Activated CD4-positive, CD25-positive, alpha-beta regulatory T cell treated with anti-CD3 and anti-CD28 coated beads, Interleukin-2, amount 50 U/mL, for 24 hours (primary cell): ENCODE data around the gene TRIML1.

Experiments
- ATAC-seq, 2 donors: fragments of 150-1000 bp; cut with Tn5 transposase; one replicate each; pipeline ENCODE4 v1.10.0; 2021; ENCODE audit warnings: mild to moderate bottlenecking in 1 of 2, moderate library complexity in 1 of 2

The TRIML1 gene, protein sequence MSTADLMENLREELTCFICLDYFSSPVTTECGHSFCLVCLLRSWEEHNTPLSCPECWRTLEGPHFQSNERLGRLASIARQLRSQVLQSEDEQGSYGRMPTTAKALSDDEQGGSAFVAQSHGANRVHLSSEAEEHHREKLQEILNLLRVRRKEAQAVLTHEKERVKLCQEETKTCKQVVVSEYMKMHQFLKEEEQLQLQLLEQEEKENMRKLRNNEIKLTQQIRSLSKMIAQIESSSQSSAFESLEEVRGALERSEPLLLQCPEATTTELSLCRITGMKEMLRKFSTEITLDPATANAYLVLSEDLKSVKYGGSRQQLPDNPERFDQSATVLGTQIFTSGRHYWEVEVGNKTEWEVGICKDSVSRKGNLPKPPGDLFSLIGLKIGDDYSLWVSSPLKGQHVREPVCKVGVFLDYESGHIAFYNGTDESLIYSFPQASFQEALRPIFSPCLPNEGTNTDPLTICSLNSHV

DNA sequence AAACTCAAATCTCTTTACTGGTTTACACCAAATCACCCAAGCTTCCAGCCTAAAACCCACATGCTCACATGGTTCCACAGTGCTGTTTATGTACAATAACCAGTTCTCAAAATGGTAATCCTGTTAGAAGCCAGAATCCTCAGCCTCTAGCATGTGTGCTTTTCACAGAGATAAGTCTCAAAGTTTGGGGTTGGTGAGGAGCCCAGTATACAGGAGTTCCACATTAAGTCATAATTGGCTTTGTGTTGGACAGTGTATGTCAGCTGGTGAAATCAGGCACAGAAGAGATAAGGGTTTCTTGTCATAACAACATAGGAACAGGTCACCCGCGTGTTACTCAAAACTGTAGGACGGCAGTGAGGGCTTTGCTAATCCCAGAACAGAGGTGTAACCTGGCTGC is at the start of gene TRIML1:
TRIML1 (plus strand) TSS at position 301 of the 400 bp plus-strand sequence. CDS start 118 bp downstream, outside the sequence.
- no peak for ATAC-seq

DNA sequence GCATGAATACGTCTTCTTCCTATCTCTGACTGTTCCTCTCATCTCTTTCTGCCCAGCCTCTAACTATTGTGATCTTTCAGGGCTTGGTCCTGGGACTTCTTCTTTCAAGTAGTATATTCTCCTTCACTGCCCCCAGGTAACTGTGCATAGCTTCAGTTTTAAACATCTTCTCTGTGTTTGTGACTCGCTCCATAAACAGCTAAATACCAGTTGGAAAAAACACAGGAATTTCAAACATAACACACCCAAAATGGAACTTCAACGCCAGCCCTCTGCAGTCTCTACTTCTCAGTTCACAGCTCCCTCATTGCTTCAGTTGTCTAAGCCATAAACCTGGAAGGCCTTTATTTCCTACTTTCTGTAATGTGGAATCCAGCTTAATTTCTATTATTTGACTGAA is 46.4 kb upstream of the TRIML1 start:
- ATAC-seq = no peak

DNA sequence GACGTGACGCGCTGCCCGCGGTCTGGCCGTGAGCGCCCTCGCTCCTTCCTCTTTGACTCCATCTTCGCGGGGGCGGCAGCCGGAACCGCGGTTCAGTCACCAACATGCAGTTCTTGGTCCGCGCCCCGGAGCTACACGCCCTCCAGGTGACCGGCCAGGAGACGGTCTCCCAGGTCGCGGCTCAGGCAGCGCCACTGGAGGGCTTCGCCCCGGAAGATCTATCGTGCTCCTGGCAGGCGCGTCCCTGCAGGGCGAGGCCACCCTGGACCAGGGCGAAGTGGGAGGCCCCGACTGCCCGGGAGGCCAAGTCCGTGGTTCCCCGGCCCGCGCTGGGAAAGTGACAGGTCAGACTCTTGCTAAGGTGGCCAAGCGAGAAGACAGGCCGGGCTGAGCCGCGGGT is 32.8 kb upstream of the TRIML1 start:
- no peak for ATAC-seq

DNA sequence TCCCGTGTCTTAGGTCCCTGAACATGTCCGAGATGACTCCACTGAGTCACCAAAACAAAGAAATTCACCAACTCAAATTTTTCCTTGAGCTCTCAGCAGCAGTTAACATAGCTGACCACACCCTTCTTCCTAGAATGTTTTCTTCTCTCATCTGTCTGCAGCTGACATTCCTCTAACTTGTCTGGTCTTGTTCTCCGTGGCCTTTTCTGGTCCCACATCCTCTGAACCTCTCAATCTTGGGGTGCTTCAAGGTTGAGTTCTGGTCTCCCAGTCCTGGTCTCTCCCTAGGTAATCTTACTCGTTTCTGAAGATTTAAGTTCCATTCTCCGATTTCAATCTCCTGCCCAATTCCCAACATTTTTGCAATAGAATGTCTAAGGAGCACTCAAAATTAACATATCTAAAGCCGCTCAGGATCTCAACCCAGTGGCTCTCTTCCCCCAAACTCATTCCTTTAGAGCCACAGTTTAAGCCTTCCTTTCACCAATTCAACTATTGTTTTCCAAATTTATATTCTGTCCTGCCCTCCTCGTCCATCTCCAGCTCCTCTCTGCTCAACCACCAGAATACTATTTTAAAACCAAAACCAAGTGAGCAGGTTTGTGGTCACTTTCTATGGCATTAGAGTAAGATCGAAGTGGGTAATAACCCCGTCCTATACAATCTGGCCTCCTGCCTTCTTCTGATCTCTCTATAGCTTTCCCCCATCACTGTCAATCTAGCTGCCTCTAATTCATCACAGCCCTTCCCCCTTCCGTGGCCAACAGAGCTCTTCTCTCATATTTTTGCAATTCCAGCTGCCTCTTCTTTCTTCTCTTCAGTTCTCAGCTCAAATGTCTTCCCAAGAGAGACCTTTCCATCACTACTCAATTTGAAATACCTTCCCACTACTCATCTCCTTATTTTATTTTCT is 31.1 kb upstream of the TRIML1 start:
- no peak for ATAC-seq

DNA sequence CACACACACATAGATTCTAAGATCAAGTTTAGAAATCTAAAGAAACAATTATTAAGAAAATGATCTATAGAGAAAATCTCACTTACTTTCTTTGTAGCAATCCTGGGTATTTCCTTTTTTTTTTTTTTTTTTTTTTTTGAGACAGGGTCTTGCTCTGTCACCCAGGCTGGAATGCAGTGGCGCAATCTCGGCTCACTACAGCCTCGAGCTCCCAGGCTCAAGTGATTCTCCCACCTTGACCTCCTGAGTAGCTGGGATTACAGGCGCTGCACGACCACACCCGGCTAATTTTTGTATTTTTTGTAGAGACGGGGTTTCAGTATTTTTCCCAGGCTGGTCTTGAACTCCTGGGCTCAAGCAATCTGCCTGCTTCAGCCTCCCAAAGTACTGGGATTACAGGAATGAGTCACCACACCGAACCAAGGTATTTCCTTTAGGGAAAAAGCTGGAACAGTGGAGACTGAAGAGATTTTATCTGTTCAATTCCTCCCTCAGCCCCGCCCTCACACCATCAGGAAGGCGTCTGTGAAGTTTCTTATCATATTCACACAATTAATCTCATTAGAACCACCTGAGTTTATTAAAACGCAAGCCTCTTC is 30.0 kb upstream of the TRIML1 start, which contains the start of gene TRIML2:
TRIML2 (minus strand) TSS at position 447 of the 599 bp plus-strand sequence. CDS start 4,235 bp downstream, outside the sequence.
- no peak for ATAC-seq

DNA sequence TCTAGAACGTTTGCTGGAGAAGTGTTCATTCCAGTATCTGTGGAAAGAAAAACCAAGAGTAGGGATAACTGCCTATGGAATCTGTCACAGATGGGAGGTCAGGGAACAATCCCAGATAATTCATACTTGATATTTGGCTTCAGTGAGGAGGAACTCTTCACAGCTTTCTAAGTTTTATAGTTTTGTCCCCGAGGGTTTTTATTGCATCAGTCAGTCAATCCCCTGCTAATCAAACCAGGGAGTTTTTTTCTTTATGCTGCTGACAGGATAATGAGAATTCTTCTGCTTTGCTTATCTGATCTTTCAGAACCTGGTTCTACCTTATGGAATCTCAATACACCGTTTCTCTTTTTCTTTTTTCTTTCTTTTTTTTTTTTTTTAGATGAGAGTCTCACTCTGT is 29.2 kb upstream of the TRIML1 start:
- ATAC-seq = no peak

DNA sequence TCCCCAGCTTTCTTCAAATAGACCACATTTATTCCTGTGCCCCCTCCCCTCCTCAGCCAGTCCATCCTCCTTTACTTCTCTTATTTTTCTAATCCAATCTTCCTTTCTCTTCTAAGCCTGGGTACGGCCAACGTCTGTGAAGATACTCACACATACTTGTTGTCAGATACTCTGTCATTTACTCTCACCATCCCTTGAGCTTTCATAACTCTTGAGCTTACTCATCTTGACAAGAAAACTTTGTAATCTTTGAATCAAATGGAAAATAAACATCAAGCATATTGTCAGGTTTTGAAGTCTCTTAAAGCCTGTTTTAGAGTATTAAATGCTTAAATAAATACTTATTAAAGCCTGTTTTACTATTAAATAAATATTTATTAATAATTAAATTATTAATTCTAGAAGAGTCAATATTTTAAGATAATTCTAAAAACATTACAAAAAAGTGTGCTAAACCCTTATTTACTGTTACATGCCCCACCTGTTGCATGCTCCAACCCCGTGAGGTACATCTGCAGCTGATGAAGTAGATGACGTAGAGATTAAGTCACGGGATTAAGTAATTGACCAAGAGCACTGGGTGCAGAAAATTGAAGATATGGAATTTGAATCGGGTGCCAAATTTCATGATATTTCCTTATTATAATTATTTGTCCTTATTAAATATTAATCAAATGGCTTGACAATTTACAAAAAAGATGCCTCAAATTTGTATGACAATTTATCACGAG is 28.3 kb upstream of the TRIML1 start:
- ATAC-seq = no peak

DNA sequence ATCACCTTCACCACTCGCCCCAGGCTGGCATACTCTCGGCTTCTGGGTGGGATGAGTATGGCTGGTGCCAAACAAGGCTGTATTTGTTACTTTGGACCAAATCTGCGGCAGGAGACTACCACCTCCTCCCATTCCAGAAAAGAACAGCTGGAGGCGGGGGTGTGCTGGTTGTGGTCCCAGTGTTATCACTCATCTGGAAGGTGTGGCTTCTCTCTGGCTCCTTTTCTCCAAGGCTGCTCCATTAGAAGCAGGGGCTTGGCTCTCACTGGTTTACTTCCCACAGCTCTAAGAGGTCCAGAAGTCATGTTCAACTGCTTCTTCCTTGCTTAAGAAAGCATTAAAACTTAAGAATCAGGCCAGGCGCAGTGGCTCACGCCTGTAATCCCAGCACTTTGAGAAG is 27.3 kb upstream of the TRIML1 start:
- no peak for ATAC-seq

DNA sequence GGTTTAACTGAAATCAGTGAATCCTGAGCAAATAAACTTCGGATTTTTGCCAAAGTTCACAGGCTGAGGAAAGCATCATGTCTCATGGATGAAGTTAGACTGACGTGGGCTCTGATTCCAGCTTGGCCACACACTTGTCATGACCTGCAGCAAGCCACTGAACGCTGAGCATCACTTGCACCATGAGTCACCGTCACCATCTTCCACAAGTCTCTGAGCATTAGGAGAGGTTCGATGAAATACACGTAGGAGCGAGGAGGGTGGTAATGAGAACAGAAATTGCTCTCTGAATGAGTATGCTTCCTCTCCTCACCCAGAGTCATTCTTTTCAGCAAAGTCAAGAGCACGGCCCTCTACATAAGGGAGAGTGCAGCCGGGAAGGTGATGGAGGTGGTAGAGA is 26.1 kb upstream of the TRIML1 start:
- ATAC-seq = no peak

DNA sequence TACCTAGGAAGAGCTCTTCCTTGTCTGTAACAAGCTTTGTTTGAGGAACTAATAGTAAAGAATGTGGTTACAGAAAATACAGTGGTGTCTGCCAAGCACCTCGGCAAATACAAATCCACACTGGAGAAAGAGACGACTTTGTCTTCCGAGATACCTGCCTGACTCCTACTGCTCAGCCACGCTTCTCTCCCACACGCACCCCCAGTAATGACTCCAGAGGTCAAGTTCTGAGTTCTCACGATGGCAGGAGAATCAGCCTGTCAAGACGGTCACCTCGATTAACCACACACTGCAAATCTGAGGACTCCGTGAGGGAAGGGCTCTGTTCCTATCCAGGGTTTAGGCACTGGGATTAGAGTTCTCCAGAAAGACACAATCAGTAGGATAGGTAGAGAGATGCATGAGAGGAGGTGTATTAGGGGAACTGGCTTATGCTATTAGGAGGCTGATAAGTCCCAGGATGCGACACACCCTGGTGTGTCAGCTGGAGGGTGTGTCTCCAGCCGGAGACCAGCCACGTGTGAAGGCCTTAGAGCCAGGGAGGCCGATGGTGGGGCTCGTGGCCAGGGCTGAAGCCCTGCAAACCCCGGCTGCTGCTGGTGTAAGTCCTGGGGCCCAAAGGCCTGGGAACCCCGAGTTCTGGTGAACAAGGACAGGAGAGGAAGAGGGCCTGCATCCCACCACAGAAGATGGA is 21.5 kb upstream of the TRIML1 start:
- ATAC-seq = no peak

DNA sequence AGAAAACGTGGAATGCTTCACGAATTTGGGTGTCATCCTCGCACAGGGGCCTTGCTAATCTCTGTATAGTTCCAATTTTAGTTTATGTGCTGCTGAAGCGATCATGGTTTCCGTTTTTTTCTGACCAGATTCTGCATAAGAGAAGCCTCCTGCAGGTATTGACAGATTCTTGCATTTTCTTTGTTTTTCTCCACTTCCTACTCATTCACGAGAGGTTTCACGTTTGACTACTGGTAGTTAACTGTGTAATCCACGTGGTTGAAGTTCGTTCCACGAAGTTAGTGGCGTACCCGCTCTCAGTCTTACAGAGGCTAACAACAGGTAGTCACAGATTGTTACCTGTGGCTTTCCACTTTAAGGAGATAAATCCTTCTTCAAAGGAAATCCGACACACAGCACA is 17.7 kb upstream of the TRIML1 start:
- ATAC-seq = no peak

DNA sequence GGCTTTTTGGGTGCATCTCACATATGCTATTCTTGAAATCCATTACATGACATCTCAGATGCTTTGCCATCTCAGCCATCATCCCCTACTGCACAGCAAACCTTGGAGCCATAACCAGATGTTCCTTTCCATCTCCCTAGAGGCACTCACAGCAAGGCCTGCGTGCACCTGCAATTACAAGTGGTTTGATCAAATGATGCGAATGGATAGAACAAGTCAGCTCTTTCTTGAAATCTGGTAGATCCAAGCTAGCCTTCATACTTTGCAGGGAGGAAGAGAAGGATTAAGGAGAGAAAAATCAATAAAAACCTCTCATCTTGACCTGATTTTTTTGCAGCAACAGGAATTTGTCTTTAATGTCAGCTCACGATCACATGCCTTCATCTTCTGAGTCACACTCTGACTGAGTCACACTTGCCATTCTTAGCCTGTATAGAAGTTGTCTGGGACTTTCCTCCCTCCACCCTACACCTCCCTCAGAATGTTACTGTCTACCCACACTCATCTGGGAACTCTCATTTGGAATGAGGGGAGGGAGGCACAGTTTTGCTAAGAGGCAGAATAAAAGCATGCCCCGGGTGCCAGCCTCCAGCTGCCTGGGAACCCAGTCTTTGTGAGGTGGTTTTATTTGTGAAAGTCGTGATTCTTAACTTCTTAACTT is 11.9 kb upstream of the TRIML1 start:
- ATAC-seq = peak in 1 of 2 donors; percentile 32

DNA sequence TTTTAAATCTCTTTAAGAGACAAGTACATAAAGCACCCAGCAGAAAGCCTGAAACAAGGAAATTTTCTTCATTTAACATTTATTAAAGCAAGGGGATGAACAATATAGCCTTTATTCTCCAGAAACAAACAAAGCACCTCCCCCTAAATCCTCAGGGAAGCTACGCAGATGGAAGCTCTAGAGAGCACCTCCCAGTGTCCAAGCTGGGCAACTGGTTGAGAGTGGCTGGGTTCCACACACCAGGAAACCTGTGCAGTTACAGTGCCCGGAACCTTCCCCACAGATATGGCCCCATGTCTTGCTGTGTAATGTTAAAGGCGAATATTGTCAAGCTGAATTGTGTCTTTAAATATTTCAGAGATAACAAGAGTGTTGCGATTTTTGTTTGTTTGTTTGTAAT is 8.9 kb upstream of the TRIML1 start:
- no peak for ATAC-seq

DNA sequence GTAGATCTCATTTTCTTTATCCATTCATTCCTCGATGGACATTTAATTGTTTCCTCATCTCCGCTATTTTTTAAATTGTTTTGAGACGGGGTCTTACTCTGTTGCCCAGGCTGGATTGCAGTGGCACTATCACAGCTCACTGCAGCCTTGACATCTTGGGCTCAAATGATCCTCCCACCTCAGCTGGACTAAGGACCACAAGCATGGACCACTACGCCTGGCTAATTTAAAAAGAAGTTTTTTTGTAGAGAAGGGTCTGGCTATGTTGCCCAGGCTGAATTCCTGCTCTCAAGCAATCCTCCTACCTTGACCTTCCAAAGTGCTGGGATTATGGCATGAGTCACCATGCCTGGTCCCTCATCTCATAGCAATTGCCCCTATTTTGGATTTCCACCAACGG is 7.0 kb upstream of the TRIML1 start:
- ATAC-seq = no peak

DNA sequence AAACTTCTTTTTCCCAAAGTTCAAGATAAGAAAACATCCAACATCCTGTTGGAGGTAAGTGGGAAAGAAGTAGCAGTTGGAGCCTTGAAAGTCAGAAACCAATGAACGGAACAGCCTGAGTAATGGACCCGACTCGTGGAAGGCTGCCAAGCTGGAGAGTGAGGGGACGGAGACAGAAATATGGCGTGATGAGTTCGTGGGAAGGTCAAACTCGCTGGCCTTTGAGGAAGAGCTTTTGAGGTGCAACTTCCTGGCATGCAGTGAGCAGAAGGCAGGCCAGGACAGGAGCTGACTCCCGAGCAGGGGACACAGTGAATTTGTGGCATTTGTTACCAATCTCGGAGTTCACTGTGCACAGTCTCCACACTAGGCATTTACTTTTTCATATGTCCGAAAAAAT is 1.0 kb upstream of the TRIML1 start:
- ATAC-seq = no peak

DNA sequence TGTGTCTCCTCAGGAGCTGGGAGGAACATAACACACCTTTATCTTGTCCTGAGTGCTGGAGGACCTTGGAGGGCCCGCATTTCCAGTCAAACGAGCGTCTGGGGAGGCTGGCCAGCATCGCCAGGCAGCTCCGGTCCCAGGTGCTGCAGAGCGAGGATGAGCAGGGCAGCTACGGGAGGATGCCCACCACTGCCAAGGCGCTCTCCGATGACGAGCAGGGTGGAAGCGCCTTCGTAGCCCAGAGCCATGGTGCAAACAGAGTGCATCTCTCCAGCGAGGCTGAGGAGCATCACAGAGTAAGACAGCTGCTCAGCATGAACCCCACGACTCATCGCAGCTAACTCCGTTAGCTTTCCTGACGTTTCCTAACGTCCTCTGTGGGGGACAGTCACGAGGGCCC is 430 bp downstream of the TRIML1 start:
- no peak for ATAC-seq

DNA sequence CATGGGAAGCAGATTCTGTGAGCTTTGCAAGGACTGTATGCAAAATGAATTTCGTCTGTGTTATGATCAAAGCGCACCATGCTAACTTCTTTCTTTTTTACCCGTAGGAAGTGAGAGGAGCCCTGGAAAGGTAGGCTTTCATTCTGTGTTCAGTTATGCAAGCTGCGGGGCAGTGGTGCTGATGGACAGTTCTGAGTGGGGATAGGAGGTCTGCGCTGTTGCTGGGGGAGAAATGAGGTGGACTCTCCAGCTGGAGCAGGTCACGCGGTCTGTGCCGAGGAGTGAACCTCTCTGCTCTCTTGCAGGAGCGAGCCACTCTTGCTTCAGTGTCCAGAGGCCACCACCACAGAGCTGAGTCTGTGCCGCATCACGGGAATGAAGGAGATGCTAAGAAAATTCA is 4.5 kb downstream of the TRIML1 start:
- no peak for ATAC-seq

DNA sequence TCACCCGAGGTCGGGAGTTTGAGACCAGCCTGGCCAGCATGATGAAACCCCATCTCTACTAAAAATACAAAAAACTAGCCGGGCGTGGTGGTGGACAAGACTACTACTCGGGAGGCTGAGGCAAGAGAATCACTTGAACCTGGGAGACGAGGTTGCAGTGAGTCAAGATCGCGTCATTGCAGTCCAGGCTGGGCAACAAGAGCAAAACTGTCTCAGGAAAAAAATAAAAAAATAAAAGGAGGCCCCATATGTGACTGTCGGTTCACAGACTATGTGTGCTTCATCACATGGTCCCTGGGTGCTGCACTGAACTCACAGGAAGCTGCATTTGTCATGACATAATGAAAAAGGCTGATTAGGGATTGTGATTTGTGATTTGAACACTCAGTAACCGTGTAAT is 6.4 kb downstream of the TRIML1 start:
- ATAC-seq = no peak

DNA sequence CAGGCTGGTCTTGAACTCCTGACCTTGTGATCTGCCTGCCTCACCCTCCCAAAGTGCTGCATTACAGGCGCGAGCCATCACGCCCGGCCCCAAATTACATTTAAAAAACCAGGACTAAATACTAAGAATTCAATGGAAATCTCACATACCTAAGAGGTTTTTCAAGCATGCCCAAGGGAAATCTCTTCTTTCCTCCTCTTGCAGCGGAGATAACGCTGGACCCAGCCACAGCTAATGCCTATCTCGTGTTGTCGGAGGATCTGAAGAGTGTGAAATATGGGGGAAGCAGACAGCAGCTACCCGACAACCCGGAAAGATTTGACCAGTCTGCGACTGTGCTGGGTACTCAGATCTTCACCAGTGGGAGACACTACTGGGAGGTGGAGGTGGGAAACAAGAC is 7.4 kb downstream of the TRIML1 start:
- no peak for ATAC-seq

DNA sequence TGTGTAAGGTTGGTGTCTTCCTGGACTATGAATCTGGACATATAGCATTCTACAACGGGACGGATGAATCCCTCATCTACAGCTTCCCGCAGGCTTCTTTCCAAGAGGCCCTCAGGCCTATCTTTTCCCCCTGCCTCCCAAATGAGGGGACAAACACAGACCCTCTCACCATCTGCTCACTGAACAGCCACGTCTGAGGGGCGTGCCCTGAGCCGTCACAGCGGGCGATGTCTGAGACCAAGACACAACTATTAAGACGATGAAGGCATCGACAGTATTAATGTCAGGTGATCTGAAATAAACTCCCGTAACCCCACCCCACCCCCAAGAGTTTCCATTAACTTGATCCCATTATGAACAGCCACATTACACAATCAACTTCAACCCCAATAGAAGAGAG is 7.9 kb downstream of the TRIML1 start:
- ATAC-seq = no peak

DNA sequence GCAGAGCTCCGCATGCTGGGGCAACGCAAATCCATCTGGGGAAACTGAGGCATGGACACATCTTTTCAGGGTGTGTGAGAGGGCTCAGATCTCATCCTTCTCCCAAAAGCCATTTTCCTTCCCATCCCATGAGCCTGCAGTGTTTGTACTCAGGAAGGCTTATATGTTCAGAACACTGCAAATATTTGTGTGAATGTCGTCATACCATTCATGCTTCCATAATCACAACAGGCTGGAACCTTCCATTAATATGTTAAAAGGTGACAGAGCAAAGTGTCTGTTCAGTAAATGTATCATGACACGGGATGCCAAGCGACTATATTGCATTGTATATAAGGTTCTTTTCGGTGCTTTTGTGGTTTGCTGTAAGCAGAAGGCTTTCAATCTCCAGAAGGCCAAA is 8.5 kb downstream of the TRIML1 start:
- no peak for ATAC-seq
